H9 (cell line): Measurements from ENCODE around the gene TMIE. TPM values are rescaled to one million over a fixed set of nuclear protein-coding genes. Genes with fewer than 3 reads are reported as not detected.

ENCODE experiments used
- DNase-seq: peaks from one replicate; pipeline ENCODE4 v3.0.0-alpha.2; 2017
- H2AFZ ChIP-seq: one replicate; pipeline ENCODE4 v1.6.1; 2013; ENCODE audit warnings: mild to moderate bottlenecking, low read length, control low read depth, moderate library complexity
- H2AK5ac ChIP-seq: 2 replicates; pipeline ENCODE4 v1.6.1; 2013; ENCODE audit warnings: low read length, control low read depth, mixed read lengths; ENCODE audit not compliant: insufficient read length
- H2BK120ac ChIP-seq: one replicate; pipeline ENCODE4 v1.6.1; 2013; ENCODE audit warnings: low read depth, mild to moderate bottlenecking, low read length, control low read depth, inconsistent platforms; ENCODE audit not compliant: poor library complexity, severe bottlenecking
- H2BK12ac ChIP-seq: 2 replicates; pipeline ENCODE4 v1.6.1; 2013; ENCODE audit warnings: low read length, control low read depth, mixed read lengths, low read depth; ENCODE audit not compliant: insufficient read length
- H2BK15ac ChIP-seq: 2 replicates; pipeline ENCODE4 v1.6.1; 2013; ENCODE audit warnings: low read depth, low read length, control low read depth
- H2BK20ac ChIP-seq: one replicate; pipeline ENCODE4 v1.6.1; 2013; ENCODE audit warnings: low read depth, mild to moderate bottlenecking, low read length, control low read depth, inconsistent platforms; ENCODE audit not compliant: poor library complexity, severe bottlenecking
- H2BK5ac ChIP-seq: 2 replicates; pipeline ENCODE4 v1.6.1; 2013; ENCODE audit warnings: low read length, control low read depth, mixed read lengths; ENCODE audit not compliant: insufficient read length
- H3K14ac ChIP-seq: 2 replicates; pipeline ENCODE4 v1.6.1; 2013; ENCODE audit warnings: low read length, control low read depth; ENCODE audit not compliant: insufficient read depth
- H3K18ac ChIP-seq: 2 replicates; pipeline ENCODE4 v1.6.1; 2013; ENCODE audit warnings: low read depth, mild to moderate bottlenecking, mixed read lengths, low read length, control low read depth; ENCODE audit not compliant: insufficient read length
- H3K23ac ChIP-seq: 2 replicates; pipeline ENCODE4 v1.6.1; 2013; ENCODE audit warnings: low read length, control low read depth, mixed read lengths, low read depth; ENCODE audit not compliant: insufficient read length
- H3K23me2 ChIP-seq: 2 replicates; pipeline ENCODE4 v1.6.1; 2013; ENCODE audit warnings: low read depth, mild to moderate bottlenecking, mixed read lengths, low read length, control low read depth; ENCODE audit not compliant: insufficient read length, poor library complexity, severe bottlenecking
- H3K27ac ChIP-seq: 2 replicates; pipeline ENCODE4 v1.5.1; 2013; ENCODE audit warnings: low read length, control low read depth, mixed read lengths, low read depth; ENCODE audit not compliant: insufficient read length
- H3K27me3 ChIP-seq: 2 replicates; pipeline ENCODE4 v1.6.1; 2013; ENCODE audit warnings: low read length, control low read depth, inconsistent platforms; ENCODE audit not compliant: insufficient read depth
- H3K4ac ChIP-seq: 2 replicates; pipeline ENCODE4 v1.6.1; 2013; ENCODE audit warnings: low read depth, mild to moderate bottlenecking, control low read depth, inconsistent platforms, low read length, moderate library complexity
- H3K4me1 ChIP-seq: 2 replicates; pipeline ENCODE4 v1.6.1; 2013; ENCODE audit warnings: low read length, control low read depth, inconsistent platforms; ENCODE audit not compliant: insufficient read depth
- H3K4me2 ChIP-seq: 2 replicates; pipeline ENCODE4 v1.6.1; 2013; ENCODE audit warnings: low read length, control low read depth, mixed read lengths; ENCODE audit not compliant: insufficient read length, insufficient read depth
- H3K56ac ChIP-seq: 2 replicates; pipeline ENCODE4 v1.6.1; 2013; ENCODE audit warnings: low read depth, mild to moderate bottlenecking, mixed read lengths, low read length, control low read depth; ENCODE audit not compliant: insufficient read length
- H3K79me1 ChIP-seq: 2 replicates; pipeline ENCODE4 v1.6.1; 2013; ENCODE audit warnings: low read depth, mild to moderate bottlenecking, moderate library complexity, low read length, control low read depth, inconsistent platforms; ENCODE audit not compliant: insufficient read depth, poor library complexity, severe bottlenecking
- H3K79me2 ChIP-seq: 2 replicates; pipeline ENCODE4 v1.6.1; 2013; ENCODE audit warnings: low read length, control low read depth, inconsistent platforms; ENCODE audit not compliant: insufficient read depth
- H3K9ac ChIP-seq: 2 replicates; pipeline ENCODE4 v1.6.1; 2013; ENCODE audit warnings: low read length, control low read depth, mixed read lengths; ENCODE audit not compliant: insufficient read length; ENCODE audit errors: extremely low read depth
- H3K9me3 ChIP-seq: one replicate; pipeline ENCODE4 v1.6.1; 2013; ENCODE audit warnings: low read depth, low read length, inconsistent platforms; ENCODE audit not compliant: control insufficient read depth
- H3T11ph ChIP-seq: one replicate; pipeline ENCODE4 v1.6.1; 2013; ENCODE audit warnings: mild to moderate bottlenecking, low read length, control low read depth, inconsistent platforms
- H4K20me1 ChIP-seq: one replicate; pipeline ENCODE4 v1.6.1; 2013; ENCODE audit not compliant: control insufficient read depth, insufficient read length, insufficient read depth
- H4K5ac ChIP-seq: 2 replicates; pipeline ENCODE4 v1.6.1; 2013; ENCODE audit warnings: low read depth, mild to moderate bottlenecking, mixed read lengths, low read length, control low read depth; ENCODE audit not compliant: insufficient read length
- H4K8ac ChIP-seq: replicated peaks from 2 replicates; pipeline ENCODE4 v1.6.1; 2013; ENCODE audit warnings: low read length, control low read depth, mixed read lengths, low read depth; ENCODE audit not compliant: insufficient read length
- H4K91ac ChIP-seq: 2 replicates; pipeline ENCODE4 v1.6.1; 2013; ENCODE audit warnings: low read depth, mild to moderate bottlenecking, moderate library complexity, mixed read lengths, low read length, control low read depth; ENCODE audit not compliant: insufficient read length
- H3K27ac Mint-ChIP-seq, 3 experiments: 2 replicates in 2 of 3; 3 replicates in 1 of 3; pipeline ENCODE4 v1.8.0; 2020 to 2021; ENCODE audit warnings: mixed read lengths in 3 of 3, mild to moderate bottlenecking in 1 of 3, moderate library complexity in 1 of 3
- H3K27me3 Mint-ChIP-seq: 2 replicates; pipeline ENCODE4 v1.8.0; 2021; ENCODE audit warnings: low read depth, mild to moderate bottlenecking, moderate library complexity, mixed read lengths
- H3K36me3 Mint-ChIP-seq, 3 experiments: 2 replicates in 2 of 3; 3 replicates in 1 of 3; pipeline ENCODE4 v1.8.0; 2020 to 2021; ENCODE audit warnings: low read depth in 3 of 3, mixed read lengths in 3 of 3; ENCODE audit not compliant: insufficient read depth in 1 of 3
- H3K4me1 Mint-ChIP-seq, 2 experiments: 2 replicates each; pipeline ENCODE4 v1.8.0; 2020; ENCODE audit warnings: mixed read lengths in 2 of 2
- H3K4me3 Mint-ChIP-seq, 2 experiments: 2 replicates in 1 of 2; 3 replicates in 1 of 2; pipeline ENCODE4 v1.8.0; 2020 to 2021; ENCODE audit warnings: mild to moderate bottlenecking in 2 of 2, mixed read lengths in 2 of 2, moderate library complexity in 1 of 2
- H3K9me3 Mint-ChIP-seq, 2 experiments: 2 replicates in 1 of 2; 3 replicates in 1 of 2; pipeline ENCODE4 v1.8.0; 2020; ENCODE audit warnings: mild to moderate bottlenecking in 2 of 2, mixed read lengths in 2 of 2, moderate library complexity in 1 of 2
- WGBS: extraction: QIAGEN DNeasy Blood & Tissue Kit; methylation state at CpG from one replicate; pipeline ENCODE4 v1.1.7; 2013; ENCODE audit warnings: missing lambda C conversion rate, low lambda C conversion rate, mixed read lengths; ENCODE audit not compliant: insufficient read length; ENCODE audit errors: extremely low coverage; 5-methylcytosine and 5-hydroxymethylcytosine counted together
- total RNA-seq: library from RNA; stranded (reverse); gene quantifications from 2 replicates; pipeline ENCODE4 v1.2.1, GENCODE V29; 2021
- TF ChIP-seq, protein P1 (sequence below): fragments of 200-600 bp; sonication (generic); conservative IDR thresholded peaks from 3 replicates; pipeline ENCODE4 v1.8.0; 2021; ENCODE audit warnings: antibody characterized with exemption, mild to moderate bottlenecking

TMIE gene
- total RNA-seq, 1 experiment from 2014 or later: 0.63 TPM

DNA sequence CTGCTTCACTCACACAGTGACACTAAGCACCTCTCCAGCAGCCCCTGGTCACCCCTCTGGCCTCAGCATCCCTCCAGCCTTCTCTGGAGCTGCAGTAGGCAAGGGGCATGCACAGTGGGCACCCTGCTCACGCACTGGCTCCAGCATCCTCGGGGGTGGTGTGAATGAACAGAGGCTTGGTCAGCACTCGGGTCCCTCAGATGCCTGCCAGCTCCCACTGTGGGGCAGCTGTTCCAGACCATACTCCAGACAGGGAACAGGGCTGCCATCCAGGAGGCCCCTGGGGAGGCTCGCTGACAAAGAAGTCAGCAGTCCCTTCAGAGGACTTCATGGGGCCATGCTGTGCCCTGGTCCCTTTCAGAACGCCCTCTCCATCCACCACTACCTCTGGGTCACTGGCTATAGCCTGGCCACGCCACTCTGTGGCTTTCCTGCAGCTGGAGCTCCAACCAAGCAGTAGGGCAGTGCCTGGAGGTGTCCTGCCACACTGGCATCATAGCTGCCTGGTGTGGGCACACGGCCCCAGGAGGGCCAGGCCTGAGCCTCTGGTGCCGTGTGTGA lies 34.1 kb upstream of the TMIE start:
- H3K4ac ChIP-seq: no peak overlapping the region
- H3K79me1 ChIP-seq: no peaks in the 10 kb centered on the region
- H2BK15ac ChIP-seq: no peak overlapping the region
- no peak overlapping the region for H4K5ac ChIP-seq
- no peak overlapping the region for H2BK20ac ChIP-seq
- H4K91ac ChIP-seq: no peak overlapping the region
- Mint-ChIP-seq H3K27me3 (peaks cover 3% of the 10 kb centered on the region), H3K9me3 (no peaks in the 10 kb centered on the region), H3K36me3 (no peaks in the 10 kb centered on the region), H3K27ac (peak overlapping the region in 1 of 3 experiments; percentile 56; a peak in 1 of 7 replicates), H3K4me3 (no peak overlapping the region), H3K4me1 (peaks cover 20 to 21% of the 10 kb centered on the region in 2 experiments)
- no peak overlapping the region for H2AK5ac ChIP-seq
- no peak overlapping the region for H3T11ph ChIP-seq
- H2BK12ac ChIP-seq: no peak overlapping the region
- no peak overlapping the region for H2BK5ac ChIP-seq
- no peaks in the 10 kb centered on the region for H3K79me2 ChIP-seq
- H2BK120ac ChIP-seq: no peak overlapping the region
- no peaks in the 10 kb centered on the region for H4K20me1 ChIP-seq
- H3K9me3 ChIP-seq: no peaks in the 10 kb centered on the region
- H3K4me1 ChIP-seq: peaks cover under 1% of the 10 kb centered on the region; the same call in 1 of the 2 replicates
- no peak overlapping the region for H3K27ac ChIP-seq
- H3K9ac ChIP-seq: no peak overlapping the region
- TF ChIP-seq, protein P1, sequence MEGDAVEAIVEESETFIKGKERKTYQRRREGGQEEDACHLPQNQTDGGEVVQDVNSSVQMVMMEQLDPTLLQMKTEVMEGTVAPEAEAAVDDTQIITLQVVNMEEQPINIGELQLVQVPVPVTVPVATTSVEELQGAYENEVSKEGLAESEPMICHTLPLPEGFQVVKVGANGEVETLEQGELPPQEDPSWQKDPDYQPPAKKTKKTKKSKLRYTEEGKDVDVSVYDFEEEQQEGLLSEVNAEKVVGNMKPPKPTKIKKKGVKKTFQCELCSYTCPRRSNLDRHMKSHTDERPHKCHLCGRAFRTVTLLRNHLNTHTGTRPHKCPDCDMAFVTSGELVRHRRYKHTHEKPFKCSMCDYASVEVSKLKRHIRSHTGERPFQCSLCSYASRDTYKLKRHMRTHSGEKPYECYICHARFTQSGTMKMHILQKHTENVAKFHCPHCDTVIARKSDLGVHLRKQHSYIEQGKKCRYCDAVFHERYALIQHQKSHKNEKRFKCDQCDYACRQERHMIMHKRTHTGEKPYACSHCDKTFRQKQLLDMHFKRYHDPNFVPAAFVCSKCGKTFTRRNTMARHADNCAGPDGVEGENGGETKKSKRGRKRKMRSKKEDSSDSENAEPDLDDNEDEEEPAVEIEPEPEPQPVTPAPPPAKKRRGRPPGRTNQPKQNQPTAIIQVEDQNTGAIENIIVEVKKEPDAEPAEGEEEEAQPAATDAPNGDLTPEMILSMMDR: no peak
- WGBS: no CpG with 5 or more reads among the region's 8 CpGs
- H4K8ac ChIP-seq: no peak overlapping the region
- H2AFZ ChIP-seq: no peak overlapping the region
- peak; percentile 18 for DNase-seq
- H3K4me2 ChIP-seq: no peak overlapping the region
- no peaks in the 10 kb centered on the region for H3K27me3 ChIP-seq
- no peaks in the 10 kb centered on the region for H3K23me2 ChIP-seq
- no peak overlapping the region for H3K18ac ChIP-seq
- no peak overlapping the region for H3K23ac ChIP-seq
- no peak overlapping the region for H3K14ac ChIP-seq
- H3K56ac ChIP-seq: no peak overlapping the region
